ENCODE data around the gene AGPS. TPM values are rescaled to one million over a fixed set of nuclear protein-coding genes. Genes with fewer than 3 reads are reported as not detected.

AGPS gene
- total RNA-seq, 1 donor from 2014 or later, result 96.8 TPM

Other genes with a start within 250 kb of the AGPS start
- gene HNRNPA3, start 180.0 kb upstream of the AGPS start, total RNA-seq, result 40.7 and 83.4 TPM in 2 replicates
- gene NFE2L2, start 128.0 kb upstream of the AGPS start, total RNA-seq, result 57.9 and 69.9 TPM in 2 replicates

All from dermis blood vessel endothelial cell (primary cell).